Colonic mucosa (tissue), 4 donors: ENCODE data around the gene MALL. TPM values are rescaled to one million over a fixed set of nuclear protein-coding genes. Genes with fewer than 3 reads are reported as not detected.
"Not testable (repeated sequence)": the region's sequence is repeated elsewhere in the genome, so short reads cannot be mapped to it uniquely, and the experiment has no call there.

Experiments
- DNase-seq: peaks from one replicate; pipeline ENCODE4 v3.0.0-alpha.2; 2020
- H3K27ac ChIP-seq: fragments of 200-600 bp; one replicate; pipeline ENCODE4 v1.8.0; 2021
- H3K27me3 ChIP-seq: fragments of 200-600 bp; one replicate; pipeline ENCODE4 v1.8.0; 2021
- H3K36me3 ChIP-seq: fragments of 200-600 bp; one replicate; pipeline ENCODE4 v1.8.0; 2021
- H3K4me1 ChIP-seq: fragments of 200-600 bp; one replicate; pipeline ENCODE4 v1.8.0; 2021; ENCODE audit warnings: mild to moderate bottlenecking
- H3K4me3 ChIP-seq: fragments of 200-600 bp; one replicate; pipeline ENCODE4 v1.8.0; 2021
- H3K9ac ChIP-seq, 2 donors: one replicate each; pipeline ENCODE4 v1.7.0; 2013; ENCODE audit warnings: control low read depth in 2 of 2, low read depth in 2 of 2, low read length in 2 of 2
- H3K9me3 ChIP-seq: fragments of 200-600 bp; one replicate; pipeline ENCODE4 v1.8.0; 2021
- CTCF ChIP-seq: fragments of 200-600 bp; IDR thresholded peaks from one replicate; pipeline ENCODE4 v1.8.0; 2022; ENCODE audit warnings: antibody characterized with exemption, mild to moderate bottlenecking
- intact Hi-C: fragments of 100-400 bp; cut with DNase I; formaldehyde crosslinking; loops from one replicate; pipeline ENCODE4 v1.14.1; 2022
- total RNA-seq, 2 donors: library from RNA; stranded (reverse); fragmentation: NEBNext Ultra II Directional in 1 of 2; extraction: Animal tissue kit (Norgen Biotek cat#: 25700) in 1 of 2; gene quantifications; one replicate each; pipeline ENCODE4 v1.2.1, GENCODE V29; 2021
- donor health status: healthy.
- donor health status: DM: no; HTN: no; CAD: no.
- donor health status: DM: no; HTN: no; CAD: no.

MALL gene
- total RNA-seq, 2 donors from 2014 or later = 213 to 567 TPM

- Histone ChIP-seq H3K9ac (peak overlapping the region; percentile 64 to 82), H3K27me3 (no peaks in the 10 kb centered on the region), H3K36me3 (no peaks in the 10 kb centered on the region), H3K27ac (peak overlapping the region; percentile 87), H3K4me3 (peak overlapping the region; percentile 48), H3K9me3 (no peaks in the 10 kb centered on the region), H3K4me1 (peaks cover 4% of the 10 kb centered on the region)
- TF ChIP-seq CTCF = peak; percentile 31
- peak; percentile 63 for DNase-seq
- intact Hi-C loops = no loop called here
Observed at GRCh38 chr2:110116033-110116710, 550 bp upstream of the MALL start.

- DNase-seq = peak; percentile 49
- Histone ChIP-seq H3K27me3 (no peaks in the 10 kb centered on the region), H3K9ac (peak overlapping the region; percentile 82), H3K36me3 (no peaks in the 10 kb centered on the region), H3K4me1 (peaks cover 4% of the 10 kb centered on the region), H3K4me3 (peak overlapping the region; percentile 48), H3K27ac (peak overlapping the region; percentile 87), H3K9me3 (no peaks in the 10 kb centered on the region)
- intact Hi-C loops = no loop called here
- no peak for TF ChIP-seq CTCF
Observed at GRCh38 chr2:110114831-110115255, 779 bp downstream of the MALL start.

GRCh38 chr2:110113961-110114591 is 1.5 kb downstream of the MALL start:
- DNase-seq = peak; percentile 93
- Histone ChIP-seq H3K9me3 (no peaks in the 10 kb centered on the region), H3K27ac (peak overlapping the region; percentile 87), H3K4me1 (peaks cover 4% of the 10 kb centered on the region), H3K36me3 (no peaks in the 10 kb centered on the region), H3K27me3 (no peaks in the 10 kb centered on the region), H3K4me3 (peak overlapping the region; percentile 48), H3K9ac (peak overlapping the region; percentile 82)
- TF ChIP-seq CTCF = no peak
- intact Hi-C loops = no loop called here

- H3K4me3 ChIP-seq, H3K9me3 ChIP-seq, H3K36me3 ChIP-seq, H3K27me3 ChIP-seq, H3K4me1 ChIP-seq, DNase-seq, intact Hi-C loops, H3K9ac ChIP-seq: not testable (repeated sequence)
- peak overlapping the region; percentile 64 for H3K27ac ChIP-seq
Observed at GRCh38 chr2:110108291-110108690, 7.3 kb downstream of the MALL start.

- H3K27ac ChIP-seq = peak overlapping the region; percentile 64
- intact Hi-C loops = no loop called here
- peaks cover 3% of the 10 kb centered on the region for H3K4me1 ChIP-seq
- DNase-seq = peak; percentile 68
- H3K9me3 ChIP-seq = no peaks in the 10 kb centered on the region
- H3K4me3 ChIP-seq = no peak overlapping the region
- no peak for TF ChIP-seq CTCF
- no peaks in the 10 kb centered on the region for H3K36me3 ChIP-seq
- peak overlapping the region; percentile 27 to 40 for H3K9ac ChIP-seq
- H3K27me3 ChIP-seq = no peaks in the 10 kb centered on the region
Observed at GRCh38 chr2:110107092-110108079, 8.2 kb downstream of the MALL start.
